A673 (cell line): ENCODE data around the gene MESP1.

Source experiments
- EZH2 ChIP-seq: fragments of 200-600 bp; sonication (generic); IDR thresholded peaks from 2 replicates; pipeline ENCODE4 v1.6.1; 2017; ENCODE audit warnings: borderline replicate concordance, low read depth, mild to moderate bottlenecking, mixed read lengths, antibody characterized with exemption, low read length; ENCODE audit not compliant: poor library complexity, severe bottlenecking
- TF ChIP-seq, protein P1 (sequence below): fragments of 300-800, 200-600 bp; sonication (generic); conservative IDR thresholded peaks from 2 replicates; pipeline ENCODE4 v1.5.1; 2017; ENCODE audit warnings: low read depth, mild to moderate bottlenecking, antibody characterized with exemption, low read length, moderate library complexity, mixed read lengths

- TF ChIP-seq EZH2: no peak
- TF ChIP-seq, protein P1, sequence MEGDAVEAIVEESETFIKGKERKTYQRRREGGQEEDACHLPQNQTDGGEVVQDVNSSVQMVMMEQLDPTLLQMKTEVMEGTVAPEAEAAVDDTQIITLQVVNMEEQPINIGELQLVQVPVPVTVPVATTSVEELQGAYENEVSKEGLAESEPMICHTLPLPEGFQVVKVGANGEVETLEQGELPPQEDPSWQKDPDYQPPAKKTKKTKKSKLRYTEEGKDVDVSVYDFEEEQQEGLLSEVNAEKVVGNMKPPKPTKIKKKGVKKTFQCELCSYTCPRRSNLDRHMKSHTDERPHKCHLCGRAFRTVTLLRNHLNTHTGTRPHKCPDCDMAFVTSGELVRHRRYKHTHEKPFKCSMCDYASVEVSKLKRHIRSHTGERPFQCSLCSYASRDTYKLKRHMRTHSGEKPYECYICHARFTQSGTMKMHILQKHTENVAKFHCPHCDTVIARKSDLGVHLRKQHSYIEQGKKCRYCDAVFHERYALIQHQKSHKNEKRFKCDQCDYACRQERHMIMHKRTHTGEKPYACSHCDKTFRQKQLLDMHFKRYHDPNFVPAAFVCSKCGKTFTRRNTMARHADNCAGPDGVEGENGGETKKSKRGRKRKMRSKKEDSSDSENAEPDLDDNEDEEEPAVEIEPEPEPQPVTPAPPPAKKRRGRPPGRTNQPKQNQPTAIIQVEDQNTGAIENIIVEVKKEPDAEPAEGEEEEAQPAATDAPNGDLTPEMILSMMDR: no peak
These were observed 7.9 kb upstream of the MESP1 start for GRCh38 chr15:89758981-89759380.
